Caco-2 (cell line): ENCODE measurements around the gene NEDD4L. TPM values are rescaled to one million over a fixed set of nuclear protein-coding genes. Genes with fewer than 3 reads are reported as not detected.

Experiments
- BruUV-seq: library from RNA; stranded (reverse); fragments of 400-500 nt; replicated peaks from 2 replicates; lab custom pipeline; 2021; lab: Mats Ljungman, UMichigan
- CTCF ChIA-PET: fragments of 300-600 bp; sonication (Branson Sonifier 250); formaldehyde crosslinking; loops from one replicate; lab custom pipeline; 2022; ENCODE audit warnings: antibody characterized with exemption; lab: Charles Lee
- POLR2A ChIA-PET: fragments of 300-600 bp; sonication (Branson Sonifier 250); formaldehyde crosslinking; loops from one replicate; lab custom pipeline; 2022; ENCODE audit warnings: antibody characterized with exemption; lab: Charles Lee
- DNase-seq, 2 experiments: peaks; one replicate each; pipeline versions ENCODE4 v3.0.0 to v3.0.0-alpha.2; 2020 to 2022
- H3K27me3 ChIP-seq: replicated peaks from 2 replicates; pipeline ENCODE4 v1.6.0; 2011; ENCODE audit warnings: low read length; ENCODE audit not compliant: control insufficient read depth, insufficient read depth
- H3K36me3 ChIP-seq: 2 replicates; pipeline ENCODE4 v1.5.1; 2011; ENCODE audit warnings: low read length; ENCODE audit not compliant: control insufficient read depth, insufficient read depth
- H3K4me1 ChIP-seq: fragments of 250-450 bp; sonication (Bioruptor Pico); 2 replicates; pipeline ENCODE4 v1.5.1; 2020; ENCODE audit warnings: mild to moderate bottlenecking
- H3K4me3 ChIP-seq: 2 replicates; pipeline ENCODE4 v1.5.1; 2011; ENCODE audit warnings: low read depth, mild to moderate bottlenecking, control low read depth, low read length
- H3K9me3 ChIP-seq: fragments of 250-450 bp; sonication (Bioruptor Pico); 2 replicates; pipeline ENCODE4 v1.5.1; 2020; ENCODE audit warnings: mild to moderate bottlenecking, moderate library complexity
- H3K27ac Mint-ChIP-seq: one replicate; pipeline ENCODE4 v1.8.0; 2022; ENCODE audit warnings: mixed read lengths; ENCODE audit not compliant: unreplicated experiment
- H3K27me3 Mint-ChIP-seq: one replicate; pipeline ENCODE4 v1.8.0; 2022; ENCODE audit warnings: mixed read lengths; ENCODE audit not compliant: insufficient read depth, unreplicated experiment
- H3K36me3 Mint-ChIP-seq: one replicate; pipeline ENCODE4 v1.8.0; 2022; ENCODE audit warnings: mild to moderate bottlenecking, mixed read lengths; ENCODE audit not compliant: insufficient read depth, unreplicated experiment
- H3K4me1 Mint-ChIP-seq: one replicate; pipeline ENCODE4 v1.8.0; 2022; ENCODE audit warnings: low read depth, mixed read lengths; ENCODE audit not compliant: unreplicated experiment
- H3K4me3 Mint-ChIP-seq: one replicate; pipeline ENCODE4 v1.8.0; 2022; ENCODE audit warnings: mild to moderate bottlenecking, moderate library complexity, mixed read lengths; ENCODE audit not compliant: unreplicated experiment
- H3K9me3 Mint-ChIP-seq: one replicate; pipeline ENCODE4 v1.8.0; 2022; ENCODE audit warnings: mixed read lengths; ENCODE audit not compliant: unreplicated experiment
- CTCF ChIP-seq, 2 experiments: fragments of 200-600 bp in 1 of 2; IDR thresholded peaks; 1 replicate in 1 of 2; 2 replicates in 1 of 2; pipeline versions ENCODE4 v1.5.1 to v1.8.0; 2011 to 2022; ENCODE audit warnings: antibody characterized with exemption in 1 of 2, control low read depth in 1 of 2, inconsistent platforms in 1 of 2, low read depth in 1 of 2, low read length in 1 of 2, mild to moderate bottlenecking in 1 of 2, moderate library complexity in 1 of 2; ENCODE audit not compliant: insufficient read depth in 1 of 2, severe bottlenecking in 1 of 2, unreplicated experiment in 1 of 2
- intact Hi-C: fragments of 100-400 bp; cut with micrococcal nuclease; formaldehyde crosslinking; loops from one replicate; pipeline ENCODE4 v1.10.0; 2022; ENCODE audit not compliant: unreplicated experiment
- total RNA-seq: library from RNA; stranded (reverse); gene quantifications from 2 replicates; pipeline ENCODE4 v1.2.3, GENCODE V29; 2022

Gene NEDD4L
- total RNA-seq, 1 experiment from 2014 or later: 85.4 TPM

DNA sequence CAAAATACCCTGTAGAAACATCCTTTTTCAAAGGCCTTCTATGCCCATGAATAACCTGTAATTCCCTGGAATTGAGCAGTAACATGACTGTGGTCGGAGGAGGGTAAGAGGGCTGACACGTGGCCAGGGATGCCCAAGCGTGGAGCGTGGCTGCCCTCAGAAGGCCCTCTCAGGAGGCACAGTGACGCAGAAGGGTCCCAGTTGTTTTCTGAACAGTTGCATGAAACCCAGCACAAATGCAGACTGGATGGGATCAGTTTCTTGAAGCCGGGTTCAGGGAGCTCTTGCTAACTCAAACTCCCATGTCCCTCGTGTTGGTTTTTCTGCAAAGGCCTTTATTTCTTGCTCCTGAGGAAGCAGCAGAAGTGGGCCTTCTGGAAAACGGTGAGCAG lies 347.9 kb downstream of the NEDD4L start:
- no peak overlapping the region for H3K27ac Mint-ChIP-seq
- intact Hi-C loops: no loop called here
- ChIA-PET POLR2A (no interaction called here), CTCF (no interaction called here)
- no peaks in the 10 kb centered on the region for H3K27me3 Mint-ChIP-seq
- no peak overlapping the region for H3K4me3 Mint-ChIP-seq
- Histone ChIP-seq H3K4me3 (no peak overlapping the region), H3K9me3 (no peaks in the 10 kb centered on the region), H3K4me1 (no peaks in the 10 kb centered on the region), H3K36me3 (no peaks in the 10 kb centered on the region; the same call in 1 of the 2 replicates), H3K27me3 (no peaks in the 10 kb centered on the region)
- H3K4me1 Mint-ChIP-seq: no peaks in the 10 kb centered on the region
- H3K9me3 Mint-ChIP-seq: no peaks in the 10 kb centered on the region
- BruUV-seq: no TSS peak
- no peak for TF ChIP-seq CTCF (IDR thresholded peaks at IDR 0.05; ENCODE audit: insufficient read depth in 1 of 2, low read depth in 1 of 2, low read length in 1 of 2, severe bottlenecking in 1 of 2, unreplicated experiment in 1 of 2)
- DNase-seq: no peak
- H3K36me3 Mint-ChIP-seq: peaks cover 54% of the 10 kb centered on the region

DNA sequence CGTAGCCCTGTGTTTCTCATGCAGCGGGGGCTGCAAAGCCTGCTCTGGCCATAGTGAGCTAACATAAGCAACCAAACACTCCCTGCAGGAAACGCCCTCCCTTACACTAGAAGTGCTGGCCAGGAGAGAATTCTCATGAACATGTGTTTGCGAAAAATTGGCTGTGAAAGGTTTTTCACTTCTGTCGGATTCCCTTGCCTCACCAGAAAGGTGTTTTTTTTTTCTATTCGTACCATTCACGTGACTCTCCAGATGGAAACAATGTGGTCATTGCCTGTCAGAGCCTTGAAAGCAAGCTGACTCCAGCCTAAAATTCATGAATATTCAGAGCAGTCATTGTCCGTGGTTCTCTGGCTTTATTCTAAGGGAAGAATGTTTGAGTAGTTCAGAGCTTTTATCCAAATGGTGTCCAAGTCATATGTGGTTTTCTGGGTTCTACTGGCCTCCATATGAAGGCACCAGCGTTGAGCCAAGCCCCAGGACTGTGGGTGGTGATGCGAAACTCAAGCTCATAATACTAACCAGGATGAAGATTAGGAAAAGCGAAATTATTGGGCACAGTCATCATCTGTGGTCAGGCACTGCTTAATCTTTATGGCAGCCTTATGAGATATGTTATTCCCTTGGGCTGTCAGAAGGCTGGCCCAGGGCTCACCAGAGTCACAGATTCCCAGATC lies 348.4 kb downstream of the NEDD4L start:
- Mint-ChIP-seq H3K36me3 (peaks cover 56% of the 10 kb centered on the region), H3K4me1 (no peaks in the 10 kb centered on the region), H3K4me3 (no peak overlapping the region), H3K27ac (no peak overlapping the region), H3K9me3 (no peaks in the 10 kb centered on the region), H3K27me3 (no peaks in the 10 kb centered on the region)
- no peaks in the 10 kb centered on the region for H3K9me3 ChIP-seq
- TF ChIP-seq CTCF (IDR thresholded peaks at IDR 0.05; ENCODE audit: insufficient read depth in 1 of 2, low read depth in 1 of 2, low read length in 1 of 2, severe bottlenecking in 1 of 2, unreplicated experiment in 1 of 2): no peak
- POLR2A ChIA-PET: no interaction called here
- intact Hi-C loops: no loop called here
- no peaks in the 10 kb centered on the region for H3K4me1 ChIP-seq
- no peak overlapping the region for H3K4me3 ChIP-seq
- H3K27me3 ChIP-seq: no peaks in the 10 kb centered on the region
- CTCF ChIA-PET: no interaction called here
- DNase-seq: no peak
- no TSS peak for BruUV-seq
- H3K36me3 ChIP-seq: no peaks in the 10 kb centered on the region; the same call in 1 of the 2 replicates

GRCh38 chr18:58393295-58393694 lies 349.3 kb downstream of the NEDD4L start:
- H3K36me3 ChIP-seq: no peaks in the 10 kb centered on the region; the same call in 1 of the 2 replicates

More at GRCh38 chr18:58393295-58393694, 349.3 kb downstream of the NEDD4L start:
- no TSS peak for BruUV-seq
- ChIA-PET CTCF (no interaction called here), POLR2A (no interaction called here)
- Histone ChIP-seq H3K4me1 (no peaks in the 10 kb centered on the region), H3K4me3 (no peak overlapping the region), H3K9me3 (no peaks in the 10 kb centered on the region), H3K27me3 (no peaks in the 10 kb centered on the region)
- Mint-ChIP-seq H3K36me3 (peaks cover 57% of the 10 kb centered on the region), H3K9me3 (no peaks in the 10 kb centered on the region), H3K4me1 (no peaks in the 10 kb centered on the region), H3K27me3 (no peaks in the 10 kb centered on the region), H3K4me3 (no peak overlapping the region), H3K27ac (no peak overlapping the region)
- intact Hi-C loops: no loop called here
- no peak for DNase-seq
- TF ChIP-seq CTCF (IDR thresholded peaks at IDR 0.05; ENCODE audit: insufficient read depth in 1 of 2, low read depth in 1 of 2, low read length in 1 of 2, severe bottlenecking in 1 of 2, unreplicated experiment in 1 of 2): no peak
